Endodermal cell (in vitro differentiated cells): ENCODE results near the gene PCDHA9. TPM values are rescaled to one million over a fixed set of nuclear protein-coding genes. Genes with fewer than 3 reads are reported as not detected.
A peak's percentile ranks its signal among the peaks of the same experiment; 100 is the strongest.
"Not testable (repeated sequence)": the region's sequence is repeated elsewhere in the genome, so short reads cannot be mapped to it uniquely, and the experiment has no call there.

Experiments used
- DNase-seq: peaks from one replicate; pipeline ENCODE4 v3.0.0-alpha.2; 2017
- H3K27ac ChIP-seq: 2 replicates; pipeline ENCODE4 v1.5.1; 2013; ENCODE audit warnings: mild to moderate bottlenecking, low read depth, low read length, moderate library complexity
- H3K27me3 ChIP-seq: 2 replicates; pipeline ENCODE4 v1.6.1; 2013; ENCODE audit warnings: mild to moderate bottlenecking, low read length, moderate library complexity; ENCODE audit not compliant: insufficient read depth, control insufficient read depth, poor library complexity, severe bottlenecking
- H3K36me3 ChIP-seq: 2 replicates; pipeline ENCODE4 v1.7.0; 2013; ENCODE audit warnings: mild to moderate bottlenecking, low read length, moderate library complexity; ENCODE audit not compliant: control insufficient read depth, insufficient read depth
- H3K4me1 ChIP-seq: one replicate; pipeline ENCODE4 v1.7.0; 2013; ENCODE audit warnings: low read length; ENCODE audit not compliant: control insufficient read depth, insufficient read depth
- H3K4me3 ChIP-seq: 2 replicates; pipeline ENCODE4 v1.5.1; 2013; ENCODE audit warnings: mild to moderate bottlenecking, low read length, moderate library complexity
- H3K9ac ChIP-seq: 2 replicates; pipeline ENCODE4 v1.6.1; 2013; ENCODE audit warnings: mild to moderate bottlenecking, low read length, moderate library complexity; ENCODE audit not compliant: poor library complexity, severe bottlenecking; ENCODE audit errors: extremely low read depth
- H3K9me3 ChIP-seq: 2 replicates; pipeline ENCODE4 v1.6.1; 2013; ENCODE audit warnings: mild to moderate bottlenecking, low read length, moderate library complexity; ENCODE audit not compliant: control insufficient read depth
- H3K27ac Mint-ChIP-seq: 2 replicates; pipeline ENCODE4 v1.8.0; 2020; ENCODE audit warnings: mixed read lengths
- H3K27me3 Mint-ChIP-seq: 2 replicates; pipeline ENCODE4 v1.8.0; 2021; ENCODE audit warnings: mild to moderate bottlenecking, mixed read lengths; ENCODE audit not compliant: insufficient read depth
- H3K36me3 Mint-ChIP-seq: 2 replicates; pipeline ENCODE4 v1.8.0; 2020; ENCODE audit warnings: low read depth, mixed read lengths
- H3K4me1 Mint-ChIP-seq: 2 replicates; pipeline ENCODE4 v1.8.0; 2020; ENCODE audit warnings: mixed read lengths
- H3K4me3 Mint-ChIP-seq: 2 replicates; pipeline ENCODE4 v1.8.0; 2020; ENCODE audit warnings: mild to moderate bottlenecking, moderate library complexity, mixed read lengths
- H3K9me3 Mint-ChIP-seq: 2 replicates; pipeline ENCODE4 v1.8.0; 2020; ENCODE audit warnings: mild to moderate bottlenecking, mixed read lengths
- CTCF ChIP-seq: fragments of 200-600 bp; sonication (generic); conservative IDR thresholded peaks from 2 replicates; pipeline ENCODE4 v1.5.0; 2021; ENCODE audit warnings: antibody characterized with exemption, mild to moderate bottlenecking
- WGBS, 2 experiments: methylation state at CpG; one replicate each; pipeline versions ENCODE4 v1.1.5 to v1.1.7; 2013; ENCODE audit warnings: missing lambda C conversion rate in 2 of 2, mixed read lengths in 1 of 2; ENCODE audit not compliant: insufficient coverage in 1 of 2, insufficient read length in 1 of 2; 5-methylcytosine and 5-hydroxymethylcytosine counted together
- total RNA-seq, 2 donors: library from RNA; stranded (reverse); fragmentation: NEBNext Ultra II Directional in 1 of 2; extraction: Animal tissue kit (Norgen Biotek cat#: 25700) in 1 of 2; gene quantifications; 2 replicates in 1 of 2; 3 replicates in 1 of 2; pipeline ENCODE4 v1.2.1, GENCODE V29; 2021

The PCDHA9 gene
- total RNA-seq, 2 donors from 2014 or later = 0.60 to 2.6 TPM

DNA sequence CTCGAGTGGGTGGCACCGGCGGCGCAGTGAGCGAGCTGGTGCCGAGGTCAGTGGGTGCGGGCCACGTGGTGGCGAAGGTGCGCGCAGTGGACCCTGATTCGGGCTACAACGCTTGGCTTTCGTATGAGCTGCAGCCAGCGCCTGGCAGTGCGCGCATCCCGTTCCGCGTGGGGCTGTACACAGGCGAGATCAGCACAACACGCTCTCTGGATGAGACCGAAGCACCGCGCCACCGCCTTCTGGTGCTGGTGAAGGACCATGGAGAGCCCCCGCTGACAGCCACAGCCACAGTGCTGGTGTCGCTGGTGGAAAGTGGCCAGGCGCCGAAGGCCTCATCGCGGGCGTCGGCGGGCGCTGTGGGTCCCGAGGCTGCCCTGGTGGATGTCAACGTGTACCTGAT lies 24.7 kb upstream of the PCDHA9 start:
- no peak for TF ChIP-seq CTCF
- H3K9me3 ChIP-seq = no peaks in the 10 kb centered on the region
- no peaks in the 10 kb centered on the region for H3K4me1 ChIP-seq
- no peaks in the 10 kb centered on the region for H3K27me3 Mint-ChIP-seq
- no peak for DNase-seq
- no peak overlapping the region for H3K27ac ChIP-seq
- peaks cover 22% of the 10 kb centered on the region for H3K36me3 Mint-ChIP-seq
- H3K4me1 Mint-ChIP-seq = peaks cover 3% of the 10 kb centered on the region
- no peak overlapping the region for H3K4me3 Mint-ChIP-seq
- no peaks in the 10 kb centered on the region for H3K27me3 ChIP-seq
- H3K27ac Mint-ChIP-seq = no peak overlapping the region
- H3K9me3 Mint-ChIP-seq = peaks cover 4% of the 10 kb centered on the region
- no peak overlapping the region for H3K4me3 ChIP-seq
- H3K36me3 ChIP-seq = no peaks in the 10 kb centered on the region
- no peak overlapping the region for H3K9ac ChIP-seq
- WGBS, 2 experiments = 95 to 98% methylated on average over 33 to 38 of the region's 38 CpGs

GRCh38 chr5:140827704-140828361 lies 20.3 kb upstream of the PCDHA9 start, which contains the start of gene PCDHA6:
Gene PCDHA6 (plus strand): TSS chr5:140827960. CDS start chr5:140828092, 132 bp downstream.
- Histone ChIP-seq H3K9me3 (no peaks in the 10 kb centered on the region), H3K27ac (no peak within 1 kb of the TSS), H3K4me3 (no peak within 1 kb of the TSS), H3K36me3 (no peaks in the 10 kb centered on the region), H3K9ac (no peak within 1 kb of the TSS), H3K4me1 (no peaks in the 10 kb centered on the region), H3K27me3 (no peaks in the 10 kb centered on the region)
- no peaks in the 10 kb centered on the region for H3K27me3 Mint-ChIP-seq
- TF ChIP-seq CTCF = peak; percentile 76
- WGBS, 2 experiments = 93 to 94% methylated on average over 15 to 27 of the region's 27 CpGs
- no peak for DNase-seq
- peak within 1 kb of the TSS; percentile 89 for H3K27ac Mint-ChIP-seq
- H3K4me1 Mint-ChIP-seq = peaks cover 7% of the 10 kb centered on the region
- H3K36me3 Mint-ChIP-seq = peaks cover 25% of the 10 kb centered on the region
- H3K9me3 Mint-ChIP-seq = peaks cover 11% of the 10 kb centered on the region
- H3K4me3 Mint-ChIP-seq = peak within 1 kb of the TSS; percentile 80

DNA sequence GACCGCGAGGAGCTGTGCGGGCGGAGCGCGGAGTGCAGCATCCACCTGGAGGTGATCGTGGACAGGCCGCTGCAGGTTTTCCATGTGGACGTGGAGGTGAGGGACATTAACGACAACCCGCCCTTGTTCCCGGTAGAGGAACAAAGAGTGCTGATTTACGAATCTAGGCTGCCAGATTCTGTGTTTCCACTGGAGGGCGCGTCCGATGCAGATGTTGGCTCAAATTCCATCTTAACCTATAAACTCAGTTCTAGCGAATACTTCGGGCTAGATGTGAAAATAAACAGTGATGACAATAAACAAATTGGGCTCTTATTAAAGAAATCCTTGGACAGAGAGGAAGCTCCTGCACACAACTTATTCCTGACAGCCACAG lies 19.8 kb upstream of the PCDHA9 start:
- no peak overlapping the region for H3K27ac ChIP-seq

GRCh38 chr5:140829511-140830501 lies 18.4 kb upstream of the PCDHA9 start:
- not testable (repeated sequence) for H3K27ac Mint-ChIP-seq, H3K27ac ChIP-seq, H3K4me3 ChIP-seq, H3K36me3 ChIP-seq, H3K27me3 ChIP-seq, H3K9ac ChIP-seq, H3K4me1 ChIP-seq, H3K4me3 Mint-ChIP-seq, DNase-seq, H3K9me3 ChIP-seq, H3K27me3 Mint-ChIP-seq
- 95 to 99% methylated on average over 63 to 105 of the region's 106 CpGs for WGBS, 2 experiments
- Mint-ChIP-seq H3K36me3 (peaks cover 15% of the 10 kb centered on the region), H3K4me1 (peaks cover 11% of the 10 kb centered on the region), H3K9me3 (peaks cover 12% of the 10 kb centered on the region)

More for the DNA sequence above, 19.8 kb upstream of the PCDHA9 start:
- H3K4me3 ChIP-seq = no peak overlapping the region
- no peaks in the 10 kb centered on the region for H3K4me1 ChIP-seq
- H3K36me3 ChIP-seq = no peaks in the 10 kb centered on the region
- DNase-seq = no peak
- TF ChIP-seq CTCF = peak; percentile 54
- H3K27ac Mint-ChIP-seq = peak overlapping the region; percentile 89
- H3K4me1 Mint-ChIP-seq = peaks cover 10% of the 10 kb centered on the region
- H3K9me3 ChIP-seq = no peaks in the 10 kb centered on the region
- H3K36me3 Mint-ChIP-seq = peaks cover 20% of the 10 kb centered on the region
- H3K9me3 Mint-ChIP-seq = peaks cover 11% of the 10 kb centered on the region
- H3K27me3 ChIP-seq = no peaks in the 10 kb centered on the region
- WGBS, 2 experiments = 96 to 97% methylated on average over 12 to 18 of the region's 18 CpGs
- no peaks in the 10 kb centered on the region for H3K27me3 Mint-ChIP-seq
- H3K4me3 Mint-ChIP-seq = peak overlapping the region; percentile 80
- H3K9ac ChIP-seq = no peak overlapping the region
